Fibroblast of skin of abdomen (primary cell): ENCODE results near the gene PANK3.
"Not testable (repeated sequence)": the region's sequence is repeated elsewhere in the genome, so short reads cannot be mapped to it uniquely, and the experiment has no call there.

Experiments
- DNase-seq: peaks from one replicate; pipeline ENCODE4 v3.0.0-alpha.2; 2013

PANK3 gene

DNA sequence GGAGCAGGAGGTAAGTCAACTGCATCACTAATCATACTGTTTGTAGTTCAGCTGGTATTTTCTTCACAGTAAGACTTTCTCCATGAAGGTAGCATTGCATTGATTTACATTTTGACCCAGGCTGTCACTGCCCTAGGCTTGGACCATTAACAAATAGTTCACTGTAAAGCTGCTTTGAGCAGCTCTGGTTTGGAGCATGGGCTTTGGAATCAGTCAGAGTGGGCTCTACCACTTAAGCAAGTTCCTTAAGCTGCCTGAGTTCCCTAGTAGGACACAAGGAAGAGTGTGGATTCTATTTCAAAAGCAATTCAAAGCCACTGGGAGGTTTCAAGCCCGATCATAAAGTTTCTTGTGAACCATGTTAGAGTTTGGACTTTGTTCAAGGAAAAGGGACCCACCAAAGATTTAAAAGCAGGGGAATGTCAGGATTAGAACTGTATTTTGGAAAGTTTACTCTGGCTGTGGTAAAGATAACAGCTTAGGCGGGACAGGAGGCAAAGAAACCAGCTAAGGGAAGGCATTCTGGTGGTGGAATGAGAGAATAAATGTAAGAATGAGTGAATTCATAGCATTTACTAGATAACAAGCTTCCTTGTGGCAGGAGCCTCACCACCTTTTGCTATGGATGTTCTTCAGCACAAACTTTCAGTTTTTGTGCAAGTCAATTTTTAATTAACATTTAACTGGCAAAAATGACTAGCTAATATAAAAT, 12.3 kb upstream of the PANK3 start:
- no peak for DNase-seq

- DNase-seq, result no peak
Observed at GRCh38 chr5:168590666-168591065, 11.5 kb upstream of the PANK3 start.

GRCh38 chr5:168587987-168588386, 8.8 kb upstream of the PANK3 start:
- no peak for DNase-seq

DNA sequence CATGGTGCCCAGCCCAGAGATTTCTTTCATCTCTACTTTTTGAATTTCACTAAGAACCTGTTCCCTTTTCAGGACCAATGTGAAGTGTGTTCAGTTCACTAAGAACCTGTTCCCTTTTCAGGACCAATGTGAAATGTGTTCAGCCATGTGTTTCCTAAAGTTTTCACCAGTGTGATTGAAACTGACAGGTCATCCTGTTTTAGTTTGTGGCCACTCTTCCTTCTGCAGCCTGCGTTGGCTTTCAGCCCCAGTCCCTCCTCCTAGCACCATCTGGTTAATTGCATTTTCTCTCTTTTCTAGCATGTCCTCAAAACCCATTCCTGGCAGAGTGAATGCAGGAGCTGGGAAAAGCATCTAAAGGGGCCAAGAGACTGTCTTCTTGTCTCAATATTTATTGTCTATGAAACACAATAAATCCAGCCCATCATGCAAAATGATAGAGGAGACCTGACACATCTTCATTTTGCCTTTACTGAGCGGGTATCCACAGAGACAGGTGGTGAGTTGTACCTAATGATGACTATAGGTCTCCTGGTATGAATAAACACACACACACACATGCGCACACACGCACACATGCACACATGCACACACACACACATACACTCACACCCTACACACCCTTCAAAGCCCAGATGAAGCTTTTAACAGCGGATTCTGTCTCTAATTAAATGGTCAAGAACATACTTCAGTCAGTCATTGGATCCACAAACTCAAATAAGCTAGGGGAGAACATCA, 6.1 kb upstream of the PANK3 start:
- peak; percentile 12 for DNase-seq

GRCh38 chr5:168583742-168584482, 4.7 kb upstream of the PANK3 start:
- DNase-seq, result no peak

GRCh38 chr5:168580814-168581469, 1.8 kb upstream of the PANK3 start:
- DNase-seq, result not testable (repeated sequence)

- DNase-seq, result no peak
Observed at GRCh38 chr5:168580227-168580508, 1.0 kb upstream of the PANK3 start.

- DNase-seq, result peak; percentile 100
Observed at GRCh38 chr5:168579488-168580226, 489 bp upstream of the PANK3 start.

DNA sequence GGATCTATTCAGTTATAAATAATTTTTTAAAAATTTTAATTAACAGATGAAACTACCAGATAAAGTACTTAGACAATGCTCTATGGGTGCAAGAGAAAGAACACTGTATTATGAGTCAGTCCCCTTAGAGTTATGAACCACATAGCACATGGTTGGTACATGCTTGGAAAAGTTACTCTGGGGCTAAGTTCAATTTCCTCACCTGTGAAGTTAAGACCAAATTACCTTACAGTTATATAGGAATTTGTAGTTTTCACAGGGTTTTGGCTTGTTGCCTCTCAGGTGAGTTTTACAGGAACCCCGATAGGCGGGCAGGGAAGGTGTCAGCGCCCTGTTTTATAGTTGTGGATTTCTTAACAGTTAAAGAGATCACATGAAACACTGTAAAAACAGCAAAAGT, 1.2 kb downstream of the PANK3 start:
- DNase-seq, result no peak

DNA sequence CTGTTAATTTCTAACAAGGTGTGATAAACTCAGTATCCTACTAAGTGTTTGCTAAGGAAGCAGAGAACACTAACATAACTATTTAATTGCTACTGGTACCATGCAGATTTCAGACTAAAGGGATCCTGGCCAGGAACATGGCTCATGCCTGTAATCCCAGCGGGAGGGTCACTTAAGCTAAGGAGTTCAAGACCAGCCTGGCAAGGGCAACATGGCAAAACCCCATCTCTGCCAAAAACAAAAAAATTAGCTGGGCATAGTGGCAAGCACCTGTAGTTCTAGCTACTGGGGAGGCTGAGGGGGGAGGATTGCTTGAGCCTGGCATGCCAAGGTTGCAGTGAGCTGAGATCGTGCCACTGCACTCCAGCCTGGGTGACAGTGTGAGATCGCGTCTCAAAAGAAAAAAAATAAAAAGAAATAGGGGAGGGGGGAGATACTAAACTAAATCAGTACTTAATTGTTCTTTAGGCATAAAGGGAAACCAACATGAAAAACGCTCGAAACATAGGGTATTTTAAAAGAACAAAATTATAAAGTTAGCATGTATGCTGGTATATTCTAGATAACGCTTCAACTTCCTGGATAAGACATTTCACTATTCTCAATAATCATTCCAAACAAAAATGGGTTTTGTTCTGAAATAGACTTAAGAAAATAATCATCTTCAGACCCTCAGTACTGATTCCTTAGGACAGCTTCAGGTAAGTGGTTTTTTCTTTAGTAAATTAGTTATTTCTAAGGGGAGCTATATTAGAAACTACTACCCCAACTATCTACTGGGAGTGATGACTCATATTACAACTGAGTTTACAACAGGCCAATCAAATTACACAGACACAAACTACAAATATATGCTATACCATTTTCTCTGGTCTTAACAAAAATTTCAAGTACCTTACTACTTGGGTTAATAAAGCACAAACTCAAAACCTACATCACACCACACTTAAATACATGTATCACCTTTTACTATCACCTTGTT, 3.5 kb downstream of the PANK3 start:
- no peak for DNase-seq

DNA sequence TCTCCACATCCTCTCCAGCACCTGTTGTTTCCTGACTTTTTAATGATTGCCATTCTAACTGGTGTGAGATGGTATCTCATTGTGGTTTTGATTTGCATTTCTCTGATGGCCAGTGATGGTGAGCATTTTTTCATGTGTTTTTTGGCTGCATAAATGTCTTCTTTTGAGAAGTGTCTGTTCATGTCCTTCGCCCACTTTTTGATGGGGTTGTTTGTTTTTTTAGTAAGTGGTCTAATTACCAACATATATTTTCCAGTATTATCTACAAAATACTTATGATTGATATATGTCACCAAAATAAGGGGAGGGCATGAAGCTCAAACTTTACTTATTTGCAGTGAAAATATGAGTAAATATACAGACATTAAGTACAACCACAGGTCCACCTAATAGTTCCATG, 5.0 kb downstream of the PANK3 start:
- DNase-seq, result not testable (repeated sequence)

- DNase-seq, result not testable (repeated sequence)
Observed at GRCh38 chr5:168573663-168574062, 5.5 kb downstream of the PANK3 start.

DNA sequence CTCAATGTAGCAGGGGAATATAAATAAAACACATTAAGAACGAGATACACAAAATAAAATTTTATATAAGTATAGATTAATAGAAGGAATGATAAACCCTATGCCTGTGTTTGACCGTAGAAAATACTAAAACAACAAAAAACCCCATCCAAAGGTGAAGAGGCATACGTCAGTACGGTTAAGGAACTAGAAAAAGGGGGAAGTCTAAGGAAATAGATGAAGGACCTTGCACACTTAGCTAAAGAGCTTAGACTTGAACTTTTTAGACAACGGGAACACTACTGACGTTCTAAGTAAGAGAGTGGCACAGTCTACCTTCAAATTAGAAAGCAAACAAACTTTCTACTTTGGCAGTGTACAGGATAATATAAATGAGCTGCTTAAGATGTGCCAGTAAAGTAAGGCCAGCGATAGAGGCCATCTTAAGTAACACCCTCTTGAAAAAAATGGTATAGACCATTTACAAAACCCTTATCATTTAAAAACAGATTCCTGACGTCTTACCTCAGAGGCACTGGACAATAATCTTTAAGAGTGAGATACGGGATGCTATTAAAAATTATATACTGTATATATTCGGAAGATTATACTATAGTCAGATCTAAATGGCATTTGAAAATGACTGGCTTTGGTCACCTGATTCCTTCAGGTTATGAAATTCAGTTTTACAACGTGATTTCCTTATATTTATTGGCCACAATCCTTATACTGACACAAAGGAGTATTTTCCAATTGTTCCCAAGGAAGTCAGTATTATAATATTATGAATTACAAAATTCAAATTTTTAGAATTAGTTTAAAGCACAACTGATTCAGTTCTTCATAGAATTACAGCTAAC, 8.5 kb downstream of the PANK3 start:
- DNase-seq, result no peak

- no peak for DNase-seq
Observed at GRCh38 chr5:168568738-168569137, 10.4 kb downstream of the PANK3 start.

DNA sequence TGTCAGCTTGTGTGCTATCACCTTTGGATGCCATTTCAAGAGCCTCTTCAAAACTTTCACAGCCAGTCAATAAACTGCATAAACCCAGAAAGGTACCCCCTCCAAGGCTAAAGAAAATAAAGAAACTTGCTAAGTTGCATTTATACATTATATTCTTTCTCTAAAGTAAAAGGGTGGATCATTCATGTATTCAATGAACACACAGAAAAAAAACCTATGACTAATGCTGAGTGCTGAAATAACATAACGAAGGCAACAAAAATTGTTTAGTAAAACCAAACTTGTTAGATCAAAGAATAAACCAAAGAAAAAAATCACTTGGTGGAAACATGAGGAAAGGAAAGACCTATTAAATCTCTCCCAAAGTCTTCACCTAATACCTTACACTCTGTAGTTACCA, 15.2 kb downstream of the PANK3 start:
- DNase-seq, result no peak

GRCh38 chr5:168562279-168562678, 16.9 kb downstream of the PANK3 start:
- DNase-seq, result no peak

DNA sequence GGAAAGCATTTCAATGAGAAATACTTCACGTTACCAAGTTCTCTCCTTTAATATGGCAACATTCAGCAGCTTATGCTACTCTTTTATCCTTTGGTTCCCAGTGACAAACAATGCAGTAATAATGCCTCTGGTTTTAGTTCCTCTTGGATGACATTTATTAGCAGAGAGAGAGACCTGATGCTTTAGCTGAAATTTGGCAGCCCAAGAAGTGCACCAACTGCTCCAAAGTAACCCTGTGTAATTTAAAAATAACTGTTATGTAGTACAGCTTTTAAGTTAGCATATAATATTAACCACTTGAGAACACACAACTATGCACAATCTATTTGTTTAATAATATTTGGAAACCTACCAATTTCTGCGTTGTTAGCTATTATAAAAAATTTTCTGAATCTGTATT, 21.8 kb downstream of the PANK3 start:
- DNase-seq, result no peak

DNA sequence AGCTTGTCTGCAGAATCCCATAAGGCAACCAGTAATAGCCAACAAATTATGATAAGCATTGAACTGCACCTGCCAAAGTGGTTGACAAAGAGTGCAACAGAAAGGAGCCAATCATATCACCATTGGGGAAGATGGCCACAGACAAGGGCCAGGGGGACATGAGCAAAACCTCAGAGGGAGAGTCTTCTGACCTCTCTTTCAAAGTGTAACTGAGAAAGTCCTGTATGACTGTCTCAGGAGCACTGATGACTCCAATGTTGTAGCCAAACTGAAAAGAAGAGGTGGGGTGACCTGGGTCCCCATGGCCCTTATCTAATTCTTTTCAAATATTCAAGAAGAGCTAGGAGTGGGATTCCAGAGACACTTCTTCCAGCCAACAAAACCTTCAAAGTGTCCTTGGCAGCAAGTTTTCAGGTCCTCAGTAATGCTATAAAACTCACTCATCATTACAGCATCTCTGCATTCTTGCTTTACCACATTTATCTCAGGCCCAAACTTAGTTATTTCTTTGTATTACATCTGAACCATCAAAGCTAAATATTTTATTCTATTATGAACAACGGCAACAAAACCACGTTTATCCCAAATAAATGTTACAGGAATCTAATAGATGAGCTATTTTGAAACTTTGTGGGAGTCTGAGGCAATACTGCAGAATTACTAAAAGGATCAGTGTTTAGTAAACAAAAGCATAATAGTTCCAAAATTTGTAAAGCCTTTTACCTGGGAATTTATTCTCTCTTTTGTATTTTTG, 25.6 kb downstream of the PANK3 start:
- DNase-seq, result no peak

DNA sequence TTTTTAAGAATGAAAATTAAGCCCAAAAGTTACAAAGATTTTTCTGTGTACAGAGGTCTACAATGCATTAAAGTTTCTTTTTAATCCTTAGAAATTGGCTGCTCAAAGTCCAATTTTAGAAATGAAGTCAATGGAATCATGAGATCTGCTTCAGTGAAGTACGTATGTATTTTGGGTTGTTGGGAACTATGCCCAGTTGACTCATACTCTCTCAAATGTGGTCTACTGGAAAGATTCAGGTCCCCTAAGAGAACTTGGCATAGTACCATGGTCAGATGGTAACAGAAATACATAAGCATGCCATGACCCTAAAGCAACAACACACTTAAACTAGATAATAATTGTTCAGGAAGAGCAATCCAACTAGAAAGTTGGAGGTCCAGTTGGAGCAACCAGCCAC, 27.0 kb downstream of the PANK3 start:
- peak; percentile 89 for DNase-seq

GRCh38 chr5:168550656-168551055, 28.5 kb downstream of the PANK3 start:
- no peak for DNase-seq
